HEK293 (cell line): ENCODE data around the gene APOL5.
A peak's percentile ranks its signal among the peaks of the same experiment; 100 is the strongest.
"Not testable (repeated sequence)": the region's sequence is repeated elsewhere in the genome, so short reads cannot be mapped to it uniquely, and the experiment has no call there.

Experiments used
- CTCF ChIA-PET: fragments of 350-600 bp; formaldehyde crosslinking; extraction: SDS; loops from one replicate; lab custom pipeline; 2021; ENCODE audit warnings: antibody characterized with exemption; lab: Yijun Ruan, JAX
- POLR2A ChIA-PET: fragments of 300-600 bp; formaldehyde crosslinking; extraction: SDS; loops from one replicate; lab custom pipeline; 2020; ENCODE audit warnings: antibody characterized with exemption, inconsistent platforms; lab: Yijun Ruan, JAX
- H3K27ac ChIP-seq: fragments of 200-500 bp; sonication (Bioruptor generic); 2 replicates; pipeline ENCODE4 v1.5.1; 2014; ENCODE audit warnings: low read depth, low read length, control low read depth, inconsistent platforms; ENCODE audit errors: extremely low read depth
- H3K36me3 ChIP-seq, 2 experiments: fragments of 200-500 bp in 1 of 2; sonication (Bioruptor generic) in 1 of 2; 1 replicate in 1 of 2; 2 replicates in 1 of 2; pipeline ENCODE4 v1.5.1; 2014 to 2017; ENCODE audit warnings: inconsistent platforms in 2 of 2, low read length in 2 of 2; ENCODE audit not compliant: control insufficient read depth in 2 of 2, insufficient read depth in 1 of 2
- H3K4me1 ChIP-seq: fragments of 200-500 bp; sonication (Bioruptor generic); 2 replicates; pipeline ENCODE4 v1.5.1; 2014; ENCODE audit warnings: mild to moderate bottlenecking, low read length, inconsistent platforms; ENCODE audit not compliant: control insufficient read depth, insufficient read depth
- H3K4me3 ChIP-seq: 2 replicates; pipeline ENCODE4 v1.5.1; 2011; ENCODE audit warnings: low read depth, mild to moderate bottlenecking, control low read depth, low read length, moderate library complexity
- H3K9me3 ChIP-seq: fragments of 200-500 bp; sonication (Bioruptor generic); 2 replicates; pipeline ENCODE4 v1.5.1; 2014; ENCODE audit warnings: low read depth, low read length, inconsistent platforms; ENCODE audit not compliant: control insufficient read depth, insufficient read depth
- GLI2 ChIP-seq: fragments of 450-650 bp; formaldehyde crosslinking; IDR thresholded peaks from 2 replicates; pipeline ENCODE4; 2017; ENCODE audit warnings: missing biosample characterization, missing genetic modification characterization, low read depth, borderline replicate concordance
- KLF16 ChIP-seq: fragments of 450-650 bp; formaldehyde crosslinking; IDR thresholded peaks from 2 replicates; pipeline ENCODE4 v1.5.1; 2017; ENCODE audit warnings: missing biosample characterization, missing genetic modification characterization
- SETDB1 ChIP-seq: IDR thresholded peaks from one replicate; pipeline ENCODE4 v1.6.1; 2017; ENCODE audit warnings: mild to moderate bottlenecking, low read length, moderate library complexity, mixed read lengths; ENCODE audit not compliant: insufficient read length
- TRIM28 ChIP-seq: IDR thresholded peaks from 2 replicates; pipeline ENCODE4 v1.6.1; 2011; ENCODE audit warnings: low read length, control low read depth, borderline replicate concordance
- ZFHX2 ChIP-seq: fragments of 450-650 bp; formaldehyde crosslinking; conservative IDR thresholded peaks from 2 replicates; pipeline ENCODE4 v1.5.1; 2016; ENCODE audit warnings: missing biosample characterization, missing genetic modification characterization
- ZNF16 ChIP-seq: fragments of 450-650 bp; formaldehyde crosslinking; IDR thresholded peaks from 2 replicates; pipeline ENCODE4 v1.5.1; 2016; ENCODE audit warnings: low read depth, missing biosample characterization, missing genetic modification characterization
- ZNF266 ChIP-seq: fragments of 450-650 bp; formaldehyde crosslinking; IDR thresholded peaks from 2 replicates; pipeline ENCODE4 v1.5.1; 2016; ENCODE audit warnings: missing biosample characterization, missing genetic modification characterization, low read depth
- ZNF292 ChIP-seq: fragments of 450-650 bp; formaldehyde crosslinking; IDR thresholded peaks from 2 replicates; pipeline ENCODE4 v1.5.1; 2016; ENCODE audit warnings: low read depth, missing biosample characterization, missing genetic modification characterization, borderline replicate concordance
- ZNF555 ChIP-seq: fragments of 450-650 bp; formaldehyde crosslinking; conservative IDR thresholded peaks from 2 replicates; pipeline ENCODE4 v1.5.1; 2017; ENCODE audit warnings: missing biosample characterization, mild to moderate bottlenecking, missing genetic modification characterization, inconsistent platforms
- ZNF571 ChIP-seq: fragments of 450-650 bp; formaldehyde crosslinking; IDR thresholded peaks from 2 replicates; pipeline ENCODE4 v1.5.0; 2017; ENCODE audit warnings: missing biosample characterization, missing genetic modification characterization
- ZXDB ChIP-seq: fragments of 450-650 bp; formaldehyde crosslinking; IDR thresholded peaks from 2 replicates; pipeline ENCODE4 v1.5.1; 2016; ENCODE audit warnings: missing biosample characterization, missing genetic modification characterization
- TF ChIP-seq, protein P1 (sequence below): fragments of 450-650 bp; formaldehyde crosslinking; IDR thresholded peaks from 2 replicates; pipeline ENCODE4 v1.5.1; 2017; ENCODE audit warnings: missing biosample characterization, missing genetic modification characterization
- TF ChIP-seq, protein P2 (sequence below): fragments of 450-650 bp; formaldehyde crosslinking; IDR thresholded peaks from 2 replicates; pipeline ENCODE4 v1.5.1; 2016; ENCODE audit warnings: missing biosample characterization, missing genetic modification characterization
- TF ChIP-seq, protein P3 (sequence below): fragments of 450-650 bp; formaldehyde crosslinking; IDR thresholded peaks from 2 replicates; pipeline ENCODE4 v1.5.1; 2016; ENCODE audit warnings: missing biosample characterization, missing genetic modification characterization, borderline replicate concordance
- TF ChIP-seq, protein P4 (sequence below): fragments of 450-650 bp; formaldehyde crosslinking; IDR thresholded peaks from 2 replicates; pipeline ENCODE4 v1.5.1; 2016; ENCODE audit warnings: missing biosample characterization, missing genetic modification characterization
- TF ChIP-seq, protein P5 (sequence below): fragments of 450-650 bp; formaldehyde crosslinking; IDR thresholded peaks from 2 replicates; pipeline ENCODE4 v1.5.1; 2016; ENCODE audit warnings: missing biosample characterization, missing genetic modification characterization
- TF ChIP-seq, protein P6 (sequence below): fragments of 450-650 bp; formaldehyde crosslinking; IDR thresholded peaks from 2 replicates; pipeline ENCODE4 v1.5.0; 2017; ENCODE audit warnings: missing biosample characterization, missing genetic modification characterization, borderline replicate concordance

APOL5 gene

DNA sequence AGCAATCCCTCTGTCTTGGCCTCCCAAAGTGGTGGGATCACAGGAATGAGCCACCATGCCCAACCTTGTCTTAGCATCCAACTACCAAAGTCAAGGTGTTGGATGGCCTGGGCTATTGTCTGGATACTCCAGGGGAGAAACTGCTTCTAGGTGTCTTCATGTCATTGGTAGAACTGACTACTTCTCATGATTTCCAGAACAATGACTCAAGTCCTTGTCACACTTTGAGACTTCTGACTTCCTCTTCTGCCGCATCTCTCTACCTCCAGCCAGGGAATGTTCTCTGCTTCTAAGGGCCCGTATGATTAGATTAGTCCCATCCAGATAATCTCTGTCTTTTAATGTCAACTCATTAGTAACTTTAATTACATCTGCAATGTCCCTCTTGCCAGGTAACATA lies 38.8 kb upstream of the APOL5 start:
- POLR2A ChIA-PET, result no interaction called here
- CTCF ChIA-PET, result interaction anchor here (0.6 to 1.5 kb wide), 5 partner anchors 47 to 470 kb away, joined by 3 to 4 read pairs (median 4); no protein-coding TSS in a partner anchor

DNA sequence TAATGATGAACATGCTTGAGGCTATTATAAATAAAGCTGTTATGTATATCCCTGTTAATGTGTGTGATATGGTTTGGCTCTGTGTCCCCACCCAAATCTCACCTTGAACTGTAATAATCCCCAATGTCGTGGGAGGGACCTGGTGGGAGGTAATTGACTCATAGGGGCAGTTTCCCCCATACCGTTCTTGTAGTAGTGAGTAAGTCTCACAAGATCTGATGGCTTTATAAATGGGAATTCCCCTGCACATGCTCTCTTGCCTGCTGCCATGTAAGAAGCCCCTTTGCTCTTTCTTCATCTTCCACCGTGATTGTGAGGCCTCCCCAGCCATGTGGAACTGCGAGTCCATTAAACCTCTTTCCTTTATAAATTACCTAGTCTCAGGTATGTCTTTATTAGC lies 38.2 kb upstream of the APOL5 start:
- H3K9me3 ChIP-seq, H3K4me3 ChIP-seq, H3K4me1 ChIP-seq, POLR2A ChIA-PET, H3K27ac ChIP-seq, H3K36me3 ChIP-seq: not testable (repeated sequence)
- CTCF ChIA-PET, result interaction anchor here (0.7 to 1.0 kb wide), 2 partner anchors 48 to 55 kb away, joined by 3 to 4 read pairs; no protein-coding TSS in a partner anchor
- peak; percentile 54 for TF ChIP-seq ZFHX2 (tag by site-specific recombination)

More for the DNA sequence above, 38.8 kb upstream of the APOL5 start:
- Histone ChIP-seq H3K4me1 (no peaks in the 10 kb centered on the region), H3K27ac (no peak overlapping the region), H3K36me3 (no peaks in the 10 kb centered on the region), H3K9me3 (no peaks in the 10 kb centered on the region), H3K4me3 (no peak overlapping the region)
- TF ChIP-seq, protein P1, sequence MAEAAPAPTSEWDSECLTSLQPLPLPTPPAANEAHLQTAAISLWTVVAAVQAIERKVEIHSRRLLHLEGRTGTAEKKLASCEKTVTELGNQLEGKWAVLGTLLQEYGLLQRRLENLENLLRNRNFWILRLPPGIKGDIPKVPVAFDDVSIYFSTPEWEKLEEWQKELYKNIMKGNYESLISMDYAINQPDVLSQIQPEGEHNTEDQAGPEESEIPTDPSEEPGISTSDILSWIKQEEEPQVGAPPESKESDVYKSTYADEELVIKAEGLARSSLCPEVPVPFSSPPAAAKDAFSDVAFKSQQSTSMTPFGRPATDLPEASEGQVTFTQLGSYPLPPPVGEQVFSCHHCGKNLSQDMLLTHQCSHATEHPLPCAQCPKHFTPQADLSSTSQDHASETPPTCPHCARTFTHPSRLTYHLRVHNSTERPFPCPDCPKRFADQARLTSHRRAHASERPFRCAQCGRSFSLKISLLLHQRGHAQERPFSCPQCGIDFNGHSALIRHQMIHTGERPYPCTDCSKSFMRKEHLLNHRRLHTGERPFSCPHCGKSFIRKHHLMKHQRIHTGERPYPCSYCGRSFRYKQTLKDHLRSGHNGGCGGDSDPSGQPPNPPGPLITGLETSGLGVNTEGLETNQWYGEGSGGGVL (tag by site-specific recombination), result no peak
- no peak for TF ChIP-seq ZNF16 (tag by site-specific recombination)
- TF ChIP-seq, protein P2, sequence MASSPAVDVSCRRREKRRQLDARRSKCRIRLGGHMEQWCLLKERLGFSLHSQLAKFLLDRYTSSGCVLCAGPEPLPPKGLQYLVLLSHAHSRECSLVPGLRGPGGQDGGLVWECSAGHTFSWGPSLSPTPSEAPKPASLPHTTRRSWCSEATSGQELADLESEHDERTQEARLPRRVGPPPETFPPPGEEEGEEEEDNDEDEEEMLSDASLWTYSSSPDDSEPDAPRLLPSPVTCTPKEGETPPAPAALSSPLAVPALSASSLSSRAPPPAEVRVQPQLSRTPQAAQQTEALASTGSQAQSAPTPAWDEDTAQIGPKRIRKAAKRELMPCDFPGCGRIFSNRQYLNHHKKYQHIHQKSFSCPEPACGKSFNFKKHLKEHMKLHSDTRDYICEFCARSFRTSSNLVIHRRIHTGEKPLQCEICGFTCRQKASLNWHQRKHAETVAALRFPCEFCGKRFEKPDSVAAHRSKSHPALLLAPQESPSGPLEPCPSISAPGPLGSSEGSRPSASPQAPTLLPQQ (tag by site-specific recombination), result no peak
- TF ChIP-seq, protein P3, sequence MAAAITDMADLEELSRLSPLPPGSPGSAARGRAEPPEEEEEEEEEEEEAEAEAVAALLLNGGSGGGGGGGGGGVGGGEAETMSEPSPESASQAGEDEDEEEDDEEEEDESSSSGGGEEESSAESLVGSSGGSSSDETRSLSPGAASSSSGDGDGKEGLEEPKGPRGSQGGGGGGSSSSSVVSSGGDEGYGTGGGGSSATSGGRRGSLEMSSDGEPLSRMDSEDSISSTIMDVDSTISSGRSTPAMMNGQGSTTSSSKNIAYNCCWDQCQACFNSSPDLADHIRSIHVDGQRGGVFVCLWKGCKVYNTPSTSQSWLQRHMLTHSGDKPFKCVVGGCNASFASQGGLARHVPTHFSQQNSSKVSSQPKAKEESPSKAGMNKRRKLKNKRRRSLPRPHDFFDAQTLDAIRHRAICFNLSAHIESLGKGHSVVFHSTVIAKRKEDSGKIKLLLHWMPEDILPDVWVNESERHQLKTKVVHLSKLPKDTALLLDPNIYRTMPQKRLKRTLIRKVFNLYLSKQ (tag by site-specific recombination), result no peak
- no peak for TF ChIP-seq GLI2 (tag by site-specific recombination)
- no peak for TF ChIP-seq ZNF292
- no peak for TF ChIP-seq ZNF555
- TF ChIP-seq ZNF266, result no peak
- TF ChIP-seq, protein P4, sequence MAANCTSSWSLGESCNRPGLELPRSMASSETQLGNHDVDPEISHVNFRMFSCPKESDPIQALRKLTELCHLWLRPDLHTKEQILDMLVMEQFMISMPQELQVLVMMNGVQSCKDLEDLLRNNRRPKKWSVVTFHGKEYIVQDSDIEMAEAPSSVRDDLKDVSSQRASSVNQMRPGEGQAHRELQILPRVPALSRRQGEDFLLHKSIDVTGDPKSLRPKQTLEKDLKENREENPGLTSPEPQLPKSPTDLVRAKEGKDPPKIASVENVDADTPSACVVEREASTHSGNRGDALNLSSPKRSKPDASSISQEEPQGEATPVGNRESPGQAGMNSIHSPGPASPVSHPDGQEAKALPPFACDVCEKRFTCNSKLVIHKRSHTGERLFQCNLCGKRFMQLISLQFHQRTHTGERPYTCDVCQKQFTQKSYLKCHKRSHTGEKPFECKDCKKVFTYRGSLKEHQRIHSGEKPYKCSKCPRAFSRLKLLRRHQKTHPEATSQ (tag by site-specific recombination), result no peak
- TF ChIP-seq, protein P5, sequence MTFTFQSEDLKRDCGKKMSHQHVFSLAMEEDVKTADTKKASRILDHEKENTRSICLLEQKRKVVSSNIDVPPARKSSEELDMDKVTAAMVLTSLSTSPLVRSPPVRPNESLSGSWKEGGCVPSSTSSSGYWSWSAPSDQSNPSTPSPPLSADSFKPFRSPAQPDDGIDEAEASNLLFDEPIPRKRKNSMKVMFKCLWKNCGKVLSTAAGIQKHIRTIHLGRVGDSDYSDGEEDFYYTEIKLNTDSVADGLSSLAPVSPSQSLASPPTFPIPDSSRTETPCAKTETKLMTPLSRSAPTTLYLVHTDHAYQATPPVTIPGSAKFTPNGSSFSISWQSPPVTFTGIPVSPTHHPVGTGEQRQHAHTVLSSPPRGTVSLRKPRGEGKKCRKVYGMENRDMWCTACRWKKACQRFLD (tag by site-specific recombination), result no peak
- TF ChIP-seq ZNF571 (tag by site-specific recombination), result no peak

DNA sequence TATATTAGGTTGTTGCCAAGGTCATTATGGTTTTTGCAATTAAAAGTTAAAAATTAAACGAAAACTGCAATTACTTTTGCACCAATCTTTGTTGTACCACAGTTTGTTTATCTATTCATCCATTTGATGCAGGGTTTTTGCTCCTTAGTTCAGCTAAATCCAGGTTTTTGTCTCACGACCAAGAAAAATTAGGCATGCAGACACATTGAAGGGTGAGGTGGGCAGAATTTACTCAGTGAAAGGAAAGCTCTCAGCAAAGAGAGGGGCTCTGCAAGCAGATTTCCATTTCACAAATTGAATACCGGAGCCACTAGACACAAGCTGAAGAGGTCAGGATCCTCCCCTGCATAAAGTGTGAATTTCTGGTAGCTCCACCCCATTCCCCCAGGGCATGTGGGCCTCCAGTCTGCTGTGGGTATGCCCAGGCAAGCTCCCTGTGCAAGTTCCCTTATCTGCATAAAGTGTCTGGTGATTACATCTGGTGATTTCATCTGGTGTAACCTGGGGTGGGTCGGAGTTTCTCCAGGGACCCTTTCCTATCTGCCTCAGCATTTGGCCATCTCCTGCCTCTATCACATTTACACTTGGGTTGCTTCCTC lies 36.1 kb upstream of the APOL5 start:
- Histone ChIP-seq H3K27ac (no peak overlapping the region), H3K36me3 (no peaks in the 10 kb centered on the region), H3K4me1 (no peaks in the 10 kb centered on the region), H3K9me3 (no peaks in the 10 kb centered on the region), H3K4me3 (no peak overlapping the region)
- CTCF ChIA-PET, result interaction anchor here (1.1 to 1.3 kb wide), 2 partner anchors 50 to 384 kb away, joined by 3 to 4 read pairs; no protein-coding TSS in a partner anchor
- POLR2A ChIA-PET, result no interaction called here
- TF ChIP-seq ZXDB (tag by site-specific recombination), result no peak
- peak; percentile 91 for TF ChIP-seq SETDB1
- peak; percentile 77; the same call in 1 of the 2 replicates for TF ChIP-seq TRIM28
- TF ChIP-seq, protein P6, sequence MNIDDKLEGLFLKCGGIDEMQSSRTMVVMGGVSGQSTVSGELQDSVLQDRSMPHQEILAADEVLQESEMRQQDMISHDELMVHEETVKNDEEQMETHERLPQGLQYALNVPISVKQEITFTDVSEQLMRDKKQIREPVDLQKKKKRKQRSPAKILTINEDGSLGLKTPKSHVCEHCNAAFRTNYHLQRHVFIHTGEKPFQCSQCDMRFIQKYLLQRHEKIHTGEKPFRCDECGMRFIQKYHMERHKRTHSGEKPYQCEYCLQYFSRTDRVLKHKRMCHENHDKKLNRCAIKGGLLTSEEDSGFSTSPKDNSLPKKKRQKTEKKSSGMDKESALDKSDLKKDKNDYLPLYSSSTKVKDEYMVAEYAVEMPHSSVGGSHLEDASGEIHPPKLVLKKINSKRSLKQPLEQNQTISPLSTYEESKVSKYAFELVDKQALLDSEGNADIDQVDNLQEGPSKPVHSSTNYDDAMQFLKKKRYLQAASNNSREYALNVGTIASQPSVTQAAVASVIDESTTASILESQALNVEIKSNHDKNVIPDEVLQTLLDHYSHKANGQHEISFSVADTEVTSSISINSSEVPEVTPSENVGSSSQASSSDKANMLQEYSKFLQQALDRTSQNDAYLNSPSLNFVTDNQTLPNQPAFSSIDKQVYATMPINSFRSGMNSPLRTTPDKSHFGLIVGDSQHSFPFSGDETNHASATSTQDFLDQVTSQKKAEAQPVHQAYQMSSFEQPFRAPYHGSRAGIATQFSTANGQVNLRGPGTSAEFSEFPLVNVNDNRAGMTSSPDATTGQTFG (tag by site-specific recombination), result no peak
- TF ChIP-seq KLF16 (tag by site-specific recombination), result no peak
